H1 (cell line): Measurements from ENCODE around the gene SAXO1. TPM values are rescaled to one million over a fixed set of nuclear protein-coding genes. Genes with fewer than 3 reads are reported as not detected.

Experiments used
- CTCF ChIA-PET: fragments of 300-600 bp; sonication (Branson Sonifier 250); formaldehyde crosslinking; loops from one replicate; lab custom pipeline; 2021; ENCODE audit not compliant: partially characterized antibody; lab: Charles Lee
- POLR2A ChIA-PET: fragments of 300-600 bp; sonication (Branson Sonifier 250); formaldehyde crosslinking; loops from one replicate; lab custom pipeline; 2021; ENCODE audit warnings: inconsistent platforms; ENCODE audit not compliant: partially characterized antibody; lab: Charles Lee
- DNase-seq, 2 experiments: peaks; one replicate each; pipeline versions ENCODE4 v3.0.0 to v3.0.0-alpha.2; 2010 to 2022; ENCODE audit warnings: low spot score in 2 of 2, low read depth in 1 of 2, mixed read lengths in 1 of 2
- FAIRE-seq: peaks from 2 replicates; lab custom pipeline; 2011; peaks lifted over from hg19 to GRCh38; lab: Jason Lieb, UNC
- H2AFZ ChIP-seq: 2 replicates; pipeline ENCODE4 v1.8.1; 2012; ENCODE audit warnings: low read length, inconsistent platforms
- H2AK5ac ChIP-seq: 2 replicates; pipeline ENCODE4 v1.6.1; 2013; ENCODE audit warnings: low read depth, low read length
- H2BK120ac ChIP-seq: replicated peaks from 2 replicates; pipeline ENCODE3; 2013; ENCODE audit warnings: low read depth, low read length, inconsistent platforms
- H2BK12ac ChIP-seq: 2 replicates; pipeline ENCODE4 v1.6.1; 2013; ENCODE audit warnings: low read depth, low read length
- H2BK15ac ChIP-seq: 2 replicates; pipeline ENCODE4 v1.6.1; 2013; ENCODE audit warnings: low read length
- H2BK20ac ChIP-seq: 2 replicates; pipeline ENCODE4 v1.6.1; 2013; ENCODE audit warnings: low read length
- H2BK5ac ChIP-seq: 2 replicates; pipeline ENCODE4 v1.6.1; 2013; ENCODE audit warnings: low read depth, low read length
- H3K14ac ChIP-seq: 2 replicates; pipeline ENCODE4 v1.6.1; 2013; ENCODE audit warnings: inconsistent platforms; ENCODE audit not compliant: insufficient read length
- H3K18ac ChIP-seq: 2 replicates; pipeline ENCODE4 v1.6.1; 2013; ENCODE audit warnings: low read length; ENCODE audit errors: extremely low read depth
- H3K23ac ChIP-seq: 2 replicates; pipeline ENCODE4 v1.6.1; 2013; ENCODE audit warnings: inconsistent platforms; ENCODE audit not compliant: insufficient read length
- H3K23me2 ChIP-seq: 2 replicates; pipeline ENCODE4 v1.6.1; 2013; ENCODE audit warnings: low read depth, low read length
- H3K27ac ChIP-seq: 2 replicates; pipeline ENCODE4 v1.6.1; 2011; ENCODE audit warnings: low read depth, low read length, inconsistent platforms
- H3K27me3 ChIP-seq, 4 experiments: replicated peaks in 1 of 4; 1 replicate in 1 of 4; 2 replicates in 3 of 4; pipeline versions ENCODE4 v1.6.1 to v1.8.1; 2011 to 2013; ENCODE audit warnings: low read length in 3 of 4, mild to moderate bottlenecking in 3 of 4, inconsistent platforms in 2 of 4, mixed read lengths in 2 of 4, moderate library complexity in 1 of 4; ENCODE audit not compliant: control insufficient read depth in 3 of 4, insufficient read depth in 3 of 4; ENCODE audit errors: extremely low read depth in 1 of 4
- H3K36me3 ChIP-seq, 4 experiments: 2 replicates each; pipeline versions ENCODE4 v1.6.1 to v1.8.1; 2011 to 2013; ENCODE audit warnings: mild to moderate bottlenecking in 4 of 4, low read length in 3 of 4, moderate library complexity in 2 of 4, control low read depth in 1 of 4, inconsistent platforms in 1 of 4; ENCODE audit not compliant: insufficient read depth in 4 of 4, control insufficient read depth in 2 of 4
- H3K4ac ChIP-seq: replicated peaks from 2 replicates; pipeline ENCODE3; 2013; ENCODE audit warnings: low read length, low read depth, mixed read lengths, inconsistent platforms; ENCODE audit not compliant: insufficient read length
- H3K4me1 ChIP-seq, 4 experiments: replicated peaks in 1 of 4; 1 replicate in 1 of 4; 2 replicates in 3 of 4; pipeline versions ENCODE4 v1.6.1 to v1.8.1; 2011 to 2013; ENCODE audit warnings: low read length in 3 of 4, inconsistent platforms in 2 of 4, mixed read lengths in 1 of 4; ENCODE audit not compliant: insufficient read depth in 4 of 4, control insufficient read depth in 3 of 4
- H3K4me2 ChIP-seq, 2 experiments: 2 replicates each; pipeline versions ENCODE4 v1.6.1 to v1.8.1; 2011 to 2013; ENCODE audit warnings: low read depth in 2 of 2, low read length in 2 of 2, control low read depth in 1 of 2, inconsistent platforms in 1 of 2, mild to moderate bottlenecking in 1 of 2; ENCODE audit not compliant: insufficient read depth in 1 of 2
- H3K4me3 ChIP-seq, 4 experiments: fragments of 200-600, 300-600 bp in 1 of 4; sonication (generic), shearing (Covaris generic), sonication (Bioruptor Twin) in 1 of 4; 2 replicates each; pipeline versions ENCODE4 v1.5.1 to v1.8.1; 2011 to 2016; ENCODE audit warnings: low read length in 4 of 4, low read depth in 3 of 4, control low read depth in 2 of 4, inconsistent platforms in 2 of 4, mild to moderate bottlenecking in 2 of 4, mixed read lengths in 1 of 4, moderate library complexity in 1 of 4; ENCODE audit not compliant: insufficient read depth in 2 of 4; ENCODE audit errors: extremely low read depth in 1 of 4
- H3K56ac ChIP-seq: replicated peaks from 2 replicates; pipeline ENCODE3; 2013; ENCODE audit warnings: low read depth, mild to moderate bottlenecking, mixed read lengths, low read length, inconsistent platforms; ENCODE audit not compliant: insufficient read length
- H3K79me1 ChIP-seq: 2 replicates; pipeline ENCODE4 v1.6.1; 2013; ENCODE audit warnings: low read depth, low read length, control low read depth
- H3K79me2 ChIP-seq, 2 experiments: 2 replicates each; pipeline versions ENCODE4 v1.6.1 to v1.8.1; 2012 to 2013; ENCODE audit warnings: low read length in 2 of 2, mild to moderate bottlenecking in 2 of 2, inconsistent platforms in 1 of 2; ENCODE audit not compliant: insufficient read depth in 2 of 2, control insufficient read depth in 1 of 2
- H3K9ac ChIP-seq, 4 experiments: replicated peaks in 1 of 4; 1 replicate in 1 of 4; 2 replicates in 3 of 4; pipeline versions ENCODE4 v1.6.1 to v1.8.1; 2011 to 2013; ENCODE audit warnings: low read depth in 3 of 4, low read length in 3 of 4, control low read depth in 2 of 4, mild to moderate bottlenecking in 2 of 4, moderate library complexity in 2 of 4, inconsistent platforms in 1 of 4; ENCODE audit errors: extremely low read depth in 1 of 4
- H3K9me3 ChIP-seq, 2 experiments: 2 replicates each; pipeline versions ENCODE4 v1.6.1 to v1.8.1; 2012 to 2013; ENCODE audit warnings: mild to moderate bottlenecking in 2 of 2, moderate library complexity in 2 of 2, control low read depth in 1 of 2, inconsistent platforms in 1 of 2, low read depth in 1 of 2, low read length in 1 of 2, mixed read lengths in 1 of 2; ENCODE audit not compliant: insufficient read depth in 2 of 2
- H4K20me1 ChIP-seq, 2 experiments: replicated peaks in 1 of 2; 2 replicates each; pipeline versions ENCODE3 to v1.8.1; 2011 to 2013; ENCODE audit warnings: inconsistent platforms in 2 of 2, low read length in 2 of 2, mild to moderate bottlenecking in 1 of 2; ENCODE audit not compliant: insufficient read depth in 2 of 2, control insufficient read depth in 1 of 2
- H4K5ac ChIP-seq: 2 replicates; pipeline ENCODE4 v1.6.1; 2013; ENCODE audit warnings: low read length, low read depth, mixed read lengths, inconsistent platforms; ENCODE audit not compliant: insufficient read length
- H4K8ac ChIP-seq: 2 replicates; pipeline ENCODE4 v1.8.0; 2013; ENCODE audit warnings: mild to moderate bottlenecking, moderate library complexity, low read length, inconsistent platforms; ENCODE audit not compliant: insufficient read depth; ENCODE audit errors: extremely low read depth
- H4K91ac ChIP-seq: replicated peaks from 2 replicates; pipeline ENCODE3; 2013; ENCODE audit warnings: low read length, mixed read lengths, inconsistent platforms; ENCODE audit not compliant: insufficient read length
- BRCA1 ChIP-seq: IDR thresholded peaks from 2 replicates; pipeline ENCODE4 v1.6.1; 2012; ENCODE audit warnings: low read depth, low read length, improper control_type of control experiment
- CTCF ChIP-seq, 3 experiments: IDR thresholded peaks; 1 replicate in 2 of 3; 2 replicates in 1 of 3; pipeline versions ENCODE4 v1.5.1 to v1.6.1; 2011; ENCODE audit warnings: low read length in 3 of 3, mild to moderate bottlenecking in 3 of 3, inconsistent platforms in 2 of 3, low read depth in 1 of 3, moderate library complexity in 1 of 3; ENCODE audit not compliant: insufficient read depth in 1 of 3; ENCODE audit errors: control extremely low read depth in 1 of 3
- JUND ChIP-seq: IDR thresholded peaks from 2 replicates; pipeline ENCODE4 v1.6.1; 2011; ENCODE audit warnings: mild to moderate bottlenecking, improper control_type of control experiment, low read length
- KDM1A ChIP-seq: fragments of 200-600, 300-600 bp; sonication (generic); IDR thresholded peaks from 2 replicates; pipeline ENCODE4 v1.7.1; 2016; ENCODE audit warnings: mild to moderate bottlenecking, low read length, borderline replicate concordance
- RAD21 ChIP-seq, 2 experiments: IDR thresholded peaks in 1 of 2; conservative IDR thresholded peaks in 1 of 2; 2 replicates each; pipeline ENCODE4 v1.6.1; 2011; ENCODE audit warnings: low read depth in 2 of 2, low read length in 2 of 2, improper control_type of control experiment in 1 of 2, inconsistent platforms in 1 of 2, mild to moderate bottlenecking in 1 of 2, moderate library complexity in 1 of 2
- SIN3A ChIP-seq, 2 experiments: IDR thresholded peaks in 1 of 2; conservative IDR thresholded peaks in 1 of 2; 2 replicates each; pipeline ENCODE4 v1.6.1; 2011 to 2012; ENCODE audit warnings: low read length in 2 of 2, improper control_type of control experiment in 1 of 2, low read depth in 1 of 2, mild to moderate bottlenecking in 1 of 2
- SRF ChIP-seq: IDR thresholded peaks from 2 replicates; pipeline ENCODE4 v1.6.1; 2011; ENCODE audit warnings: mild to moderate bottlenecking, low read depth, low read length, moderate library complexity
- TCF12 ChIP-seq: IDR thresholded peaks from 2 replicates; pipeline ENCODE4 v1.6.1; 2011; ENCODE audit warnings: low read depth, mild to moderate bottlenecking, low read length
- WGBS, 2 experiments: shearing (Covaris generic) in 1 of 2; methylation state at CpG; one replicate each; pipeline versions ENCODE4 v1.1.6 to v1.1.7; 2013 to 2015; ENCODE audit warnings: low lambda C conversion rate in 2 of 2, mixed read lengths in 2 of 2, inconsistent platforms in 1 of 2, low coverage in 1 of 2, missing lambda C conversion rate in 1 of 2; ENCODE audit not compliant: insufficient replicate concordance in 2 of 2, insufficient coverage in 1 of 2, insufficient read length in 1 of 2; ENCODE audit errors: extremely low coverage in 1 of 2, missing lambda C conversion rate in 1 of 2; 5-methylcytosine and 5-hydroxymethylcytosine counted together
- polyA plus RNA-seq, 7 experiments: library from polyadenylated mRNA; depleted of rRNA in 3 of 7; stranded (reverse) in 5 of 7; unstranded in 2 of 7; fragments of >200 nt in 5 of 7; fragments of 200-250 nt in 2 of 7; gene quantifications; 1 replicate in 5 of 7; 2 replicates in 1 of 7; 4 replicates in 1 of 7; pipeline versions ENCODE4 v1.2.1 to v1.2.3, GENCODE V29; 2011 to 2013; ENCODE audit warnings: missing spikeins in 2 of 7, mixed read lengths in 2 of 7
- total RNA-seq: library from RNA; stranded (reverse); fragmentation: NEBNext Ultra II Directional; extraction: Animal tissue kit (Norgen Biotek cat#: 25700); gene quantifications from 2 replicates; pipeline ENCODE4 v1.2.1, GENCODE V29; 2021

Gene SAXO1
- total and polyA plus RNA-seq, 2 of the 8 experiments (the other 6 are each of a cell fraction or from before 2014, with no cell fraction given), result 0.11 to 0.20 TPM

- POLR2A ChIA-PET, result interaction anchor here (0.6 kb wide), 1 partner anchor 51 kb away, joined by 3 read pairs; no protein-coding TSS in a partner anchor
- Histone ChIP-seq H3K79me1 (no peaks in the 10 kb centered on the region), H3K23me2 (no peaks in the 10 kb centered on the region), H4K20me1 (no peaks in the 10 kb centered on the region), H3K36me3 (no peaks in the 10 kb centered on the region), H3K27ac (no peak overlapping the region), H3K4me3 (no peak overlapping the region), H3K18ac (no peak overlapping the region), H2AK5ac (no peak overlapping the region), H3K4ac (no peak overlapping the region), H3K4me1 (no peaks in the 10 kb centered on the region), H2AFZ (no peak overlapping the region), H4K5ac (no peak overlapping the region), H3K27me3 (no peaks in the 10 kb centered on the region), H4K91ac (no peak overlapping the region), H3K4me2 (no peak overlapping the region), H3K14ac (no peak overlapping the region), H4K8ac (no peak overlapping the region), H3K23ac (no peak overlapping the region), H2BK20ac (no peak overlapping the region), H2BK5ac (no peak overlapping the region), H3K56ac (no peak overlapping the region), H2BK120ac (no peak overlapping the region), H3K9ac (no peak overlapping the region), H2BK12ac (no peak overlapping the region), H3K9me3 (no peaks in the 10 kb centered on the region), H2BK15ac (no peak overlapping the region), H3K79me2 (no peaks in the 10 kb centered on the region)
- WGBS, 2 experiments, result 34% methylated on average over 8 of the region's 8 CpGs; no CpG with 5 or more reads in 1 of the 2 experiments
- CTCF ChIA-PET, result interaction anchor here (0.8 to 6.8 kb wide), 32 partner anchors 13 to 1216 kb away, joined by 3 to 81 read pairs (median 4); no protein-coding TSS in a partner anchor
- FAIRE-seq (peak; percentile 84), DNase-seq (no peak)
- TF ChIP-seq CTCF (IDR thresholded peaks at IDR 0.05; ENCODE audit: control extremely low read depth in 1 of 3, insufficient read depth in 1 of 3, low read depth in 1 of 3, low read length in 3 of 3), result peak; percentile 25 to 75 (median 69)
- no peak for TF ChIP-seq JUND
- TF ChIP-seq BRCA1, result no peak
- TF ChIP-seq TCF12, result no peak
- no peak for TF ChIP-seq SIN3A (conservative IDR thresholded peaks at IDR 0.05 in 1 of 2, IDR thresholded peaks at IDR 0.05 in 1 of 2; ENCODE audit: low read depth in 1 of 2, low read length in 2 of 2)
- TF ChIP-seq RAD21 (IDR thresholded peaks at IDR 0.05 in 1 of 2, conservative IDR thresholded peaks at IDR 0.05 in 1 of 2; ENCODE audit: low read depth in 2 of 2, low read length in 2 of 2), result peak; percentile 84 to 90
- TF ChIP-seq SRF, result no peak
- TF ChIP-seq KDM1A, result no peak
Measured at GRCh38 chr9:19028835-19029451, 4.1 kb downstream of the SAXO1 start.
